Panc1 (cell line): ENCODE measurements around the gene MCOLN1.

ENCODE experiments used
- POLR2AphosphoS5 ChIP-seq: IDR thresholded peaks from 2 replicates; pipeline ENCODE4 v1.6.1; 2012; ENCODE audit warnings: mild to moderate bottlenecking, low read depth, low read length, moderate library complexity
- TCF7L2 ChIP-seq: IDR thresholded peaks from 2 replicates; pipeline ENCODE4 v1.6.1; 2011; ENCODE audit warnings: mild to moderate bottlenecking, low read depth, low read length, inconsistent platforms
- TF ChIP-seq, protein P1 (sequence below): fragments of 450-650 bp; IDR thresholded peaks from 2 replicates; pipeline ENCODE4 v1.5.1; 2017; ENCODE audit warnings: mild to moderate bottlenecking

DNA sequence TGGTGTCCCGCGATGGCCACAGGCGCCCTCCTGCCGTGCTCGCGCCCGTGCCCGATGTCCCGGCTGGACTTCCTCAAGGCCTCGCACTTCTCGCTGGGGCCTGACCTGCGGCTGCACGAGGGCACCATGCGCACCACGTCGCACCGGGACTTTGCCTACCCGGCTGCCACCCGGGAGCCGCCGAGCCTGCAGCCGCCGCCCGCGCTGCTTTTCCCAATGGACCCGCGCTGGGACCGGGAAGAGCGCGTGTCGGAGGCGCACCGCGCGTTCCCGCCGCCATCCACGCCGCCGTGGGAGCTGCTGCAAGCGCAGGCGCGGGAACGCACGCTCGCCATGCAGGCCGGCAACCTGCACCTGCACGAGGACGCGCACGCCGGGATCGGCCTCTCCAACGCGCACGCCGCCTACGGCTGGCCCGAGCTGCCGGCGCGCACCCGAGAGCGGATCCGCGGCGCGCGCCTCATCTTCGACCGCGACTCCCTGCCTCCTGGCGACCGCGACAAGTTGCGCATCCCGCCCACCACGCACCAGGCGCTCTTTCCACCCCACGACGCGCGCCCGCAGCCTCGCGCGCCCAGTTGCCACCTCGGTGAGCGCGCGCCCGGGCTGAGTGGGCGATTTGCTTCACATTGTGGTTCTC, 21.5 kb upstream of the MCOLN1 start:
- TF ChIP-seq, protein P1, sequence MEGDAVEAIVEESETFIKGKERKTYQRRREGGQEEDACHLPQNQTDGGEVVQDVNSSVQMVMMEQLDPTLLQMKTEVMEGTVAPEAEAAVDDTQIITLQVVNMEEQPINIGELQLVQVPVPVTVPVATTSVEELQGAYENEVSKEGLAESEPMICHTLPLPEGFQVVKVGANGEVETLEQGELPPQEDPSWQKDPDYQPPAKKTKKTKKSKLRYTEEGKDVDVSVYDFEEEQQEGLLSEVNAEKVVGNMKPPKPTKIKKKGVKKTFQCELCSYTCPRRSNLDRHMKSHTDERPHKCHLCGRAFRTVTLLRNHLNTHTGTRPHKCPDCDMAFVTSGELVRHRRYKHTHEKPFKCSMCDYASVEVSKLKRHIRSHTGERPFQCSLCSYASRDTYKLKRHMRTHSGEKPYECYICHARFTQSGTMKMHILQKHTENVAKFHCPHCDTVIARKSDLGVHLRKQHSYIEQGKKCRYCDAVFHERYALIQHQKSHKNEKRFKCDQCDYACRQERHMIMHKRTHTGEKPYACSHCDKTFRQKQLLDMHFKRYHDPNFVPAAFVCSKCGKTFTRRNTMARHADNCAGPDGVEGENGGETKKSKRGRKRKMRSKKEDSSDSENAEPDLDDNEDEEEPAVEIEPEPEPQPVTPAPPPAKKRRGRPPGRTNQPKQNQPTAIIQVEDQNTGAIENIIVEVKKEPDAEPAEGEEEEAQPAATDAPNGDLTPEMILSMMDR, result no peak
- TF ChIP-seq POLR2AphosphoS5 (no peak), TCF7L2 (no peak)
